Sigmoid colon (tissue), 4 donors: ENCODE data around the gene OR6C76.
"Not testable (repeated sequence)": the region's sequence is repeated elsewhere in the genome, so short reads cannot be mapped to it uniquely, and the experiment has no call there.

Source experiments
- POLR2A ChIP-seq, 2 donors: fragments of 450-650 bp; IDR thresholded peaks; one replicate each; pipeline ENCODE4 v1.6.1; 2016; ENCODE audit warnings: antibody characterized with exemption in 2 of 2, mild to moderate bottlenecking in 2 of 2, moderate library complexity in 2 of 2
- POLR2AphosphoS5 ChIP-seq, 4 donors: sonication (generic); formaldehyde crosslinking; IDR thresholded peaks; one replicate each; pipeline ENCODE4 v1.6.1; 2017; ENCODE audit warnings: antibody characterized with exemption in 4 of 4

DNA sequence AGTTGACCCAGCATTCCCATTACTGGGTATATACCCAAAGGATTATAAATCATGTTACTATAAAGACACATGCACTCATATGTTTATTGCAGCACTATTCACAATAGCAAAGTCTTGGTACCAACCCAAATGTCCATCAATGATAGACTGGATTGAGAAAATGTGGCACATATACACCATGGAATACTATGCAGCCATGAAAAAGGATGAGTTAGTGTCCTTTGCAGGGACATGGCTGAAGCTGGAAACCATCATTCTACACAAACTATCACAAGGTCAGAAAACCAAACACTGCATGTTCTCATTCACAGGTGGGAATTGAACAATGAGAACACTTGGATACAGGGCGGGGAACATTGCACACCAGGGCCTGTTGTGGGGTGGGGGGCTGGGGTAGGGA, 38.9 kb downstream of the OR6C76 start:
- not testable (repeated sequence) for TF ChIP-seq POLR2AphosphoS5, POLR2A (IDR thresholded peaks at IDR 0.05)
